ENCODE data around the gene TCF4. TPM values are rescaled to one million over a fixed set of nuclear protein-coding genes. Genes with fewer than 3 reads are reported as not detected.

TCF4 gene
- polyA plus RNA-seq, 1 of the 3 experiments (the other 2 are of a cell fraction) = 39.1 TPM

DNA sequence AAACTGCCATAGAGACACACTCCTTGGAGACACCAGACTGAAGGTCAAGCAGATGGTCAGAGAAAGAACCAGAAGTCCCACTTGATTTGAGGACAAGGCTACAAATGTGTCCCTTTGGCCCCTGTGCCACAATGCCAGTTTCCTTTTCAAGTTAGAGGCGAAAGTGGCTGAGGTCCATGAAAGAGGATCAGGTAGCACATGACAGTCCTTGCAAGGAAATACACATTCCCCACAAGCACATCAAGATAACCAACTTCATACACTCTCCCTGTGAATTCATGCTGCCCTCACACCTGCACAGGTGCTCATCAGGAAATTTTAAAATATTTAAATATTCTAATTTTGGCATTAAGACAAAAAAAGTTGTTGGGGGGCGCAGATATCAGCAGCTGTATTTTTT is 218.6 kb downstream of the TCF4 start:
- Histone ChIP-seq H3K27ac (ENCODE audit: low read depth in 2 of 2, low read length in 1 of 2) (no peak overlapping the region), H4K20me1 (ENCODE audit: insufficient read depth) (no peaks in the 10 kb centered on the region), H3K4me3 (ENCODE audit: low read depth in 2 of 2, low read length in 1 of 2) (no peak overlapping the region), H3K9ac (no peak overlapping the region), H3K4me2 (no peak overlapping the region), H3K4me1 (ENCODE audit: control insufficient read depth in 1 of 2, insufficient read depth in 2 of 2, low read depth in 1 of 2, low read length in 1 of 2) (no peaks in the 10 kb centered on the region; a peak in 1 of 4 replicates), H3K27me3 (ENCODE audit: insufficient read depth) (no peaks in the 10 kb centered on the region), H3K9me2 (no peaks in the 10 kb centered on the region), H3K9me3 (no peaks in the 10 kb centered on the region), H3K36me3 (replicated peaks in 1 of 2; ENCODE audit: control insufficient read depth in 1 of 2, insufficient read depth in 2 of 2, low read length in 1 of 2) (peaks cover 0 to 17% of the 10 kb centered on the region in 2 experiments), H2AFZ (ENCODE audit: low read depth) (no peak overlapping the region), H3K79me2 (ENCODE audit: insufficient read depth) (peaks cover 54% of the 10 kb centered on the region), H3F3A (replicated peaks; ENCODE audit: insufficient read depth) (no peaks in the 10 kb centered on the region)
- ChIA-PET CTCF (no interaction called here), POLR2A (no interaction called here)
- TF ChIP-seq GABPA (IDR thresholded peaks at IDR 0.05; ENCODE audit: low read depth) (no peak), SIN3A (IDR thresholded peaks at IDR 0.05; ENCODE audit: borderline replicate concordance, low read depth, low read length) (no peak), CHD2 (IDR thresholded peaks at IDR 0.05; ENCODE audit: low read length, partially characterized antibody) (no peak), FOSL2 (IDR thresholded peaks at IDR 0.05; ENCODE audit: borderline replicate concordance, low read depth) (no peak), SMC3 (IDR thresholded peaks at IDR 0.05; ENCODE audit: low read depth, low read length) (no peak), YY1 (IDR thresholded peaks at IDR 0.05; ENCODE audit: low read depth) (no peak), RCOR1 (IDR thresholded peaks at IDR 0.05; ENCODE audit: low read length) (no peak)
- TF ChIP-seq, protein P1, sequence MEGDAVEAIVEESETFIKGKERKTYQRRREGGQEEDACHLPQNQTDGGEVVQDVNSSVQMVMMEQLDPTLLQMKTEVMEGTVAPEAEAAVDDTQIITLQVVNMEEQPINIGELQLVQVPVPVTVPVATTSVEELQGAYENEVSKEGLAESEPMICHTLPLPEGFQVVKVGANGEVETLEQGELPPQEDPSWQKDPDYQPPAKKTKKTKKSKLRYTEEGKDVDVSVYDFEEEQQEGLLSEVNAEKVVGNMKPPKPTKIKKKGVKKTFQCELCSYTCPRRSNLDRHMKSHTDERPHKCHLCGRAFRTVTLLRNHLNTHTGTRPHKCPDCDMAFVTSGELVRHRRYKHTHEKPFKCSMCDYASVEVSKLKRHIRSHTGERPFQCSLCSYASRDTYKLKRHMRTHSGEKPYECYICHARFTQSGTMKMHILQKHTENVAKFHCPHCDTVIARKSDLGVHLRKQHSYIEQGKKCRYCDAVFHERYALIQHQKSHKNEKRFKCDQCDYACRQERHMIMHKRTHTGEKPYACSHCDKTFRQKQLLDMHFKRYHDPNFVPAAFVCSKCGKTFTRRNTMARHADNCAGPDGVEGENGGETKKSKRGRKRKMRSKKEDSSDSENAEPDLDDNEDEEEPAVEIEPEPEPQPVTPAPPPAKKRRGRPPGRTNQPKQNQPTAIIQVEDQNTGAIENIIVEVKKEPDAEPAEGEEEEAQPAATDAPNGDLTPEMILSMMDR (IDR thresholded peaks at IDR 0.05) = no peak
- TF ChIP-seq, protein P2, sequence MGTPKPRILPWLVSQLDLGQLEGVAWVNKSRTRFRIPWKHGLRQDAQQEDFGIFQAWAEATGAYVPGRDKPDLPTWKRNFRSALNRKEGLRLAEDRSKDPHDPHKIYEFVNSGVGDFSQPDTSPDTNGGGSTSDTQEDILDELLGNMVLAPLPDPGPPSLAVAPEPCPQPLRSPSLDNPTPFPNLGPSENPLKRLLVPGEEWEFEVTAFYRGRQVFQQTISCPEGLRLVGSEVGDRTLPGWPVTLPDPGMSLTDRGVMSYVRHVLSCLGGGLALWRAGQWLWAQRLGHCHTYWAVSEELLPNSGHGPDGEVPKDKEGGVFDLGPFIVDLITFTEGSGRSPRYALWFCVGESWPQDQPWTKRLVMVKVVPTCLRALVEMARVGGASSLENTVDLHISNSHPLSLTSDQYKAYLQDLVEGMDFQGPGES (IDR thresholded peaks at IDR 0.05; ENCODE audit: low read depth, low read length) = no peak
- no peak for DNase-seq
- WGBS (ENCODE audit: low lambda C conversion rate) = 98% methylated on average over 2 of the region's 2 CpGs

DNA sequence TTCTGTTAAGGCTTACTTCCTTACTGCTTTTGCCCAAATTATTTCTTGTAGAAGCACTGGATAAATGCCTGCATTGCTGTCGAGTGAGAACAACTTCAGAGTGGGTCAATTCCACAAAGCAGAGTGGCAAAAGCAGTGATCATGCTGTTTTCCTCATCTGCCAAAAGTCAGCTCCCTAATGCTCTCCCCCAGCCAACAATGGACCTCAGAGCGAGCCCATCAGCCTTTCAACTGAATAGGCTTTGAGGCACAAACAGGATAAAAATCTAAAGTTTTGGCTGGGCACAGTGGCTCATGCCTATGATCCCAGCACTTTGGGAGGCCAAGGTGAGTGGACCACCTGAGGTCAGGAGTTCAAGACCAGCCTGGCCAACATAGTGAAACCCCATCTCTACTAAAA is 222.7 kb downstream of the TCF4 start:
- Histone ChIP-seq H3K27me3 (ENCODE audit: insufficient read depth) (no peaks in the 10 kb centered on the region), H2AFZ (ENCODE audit: low read depth) (no peak overlapping the region), H3K9me3 (no peaks in the 10 kb centered on the region), H3K36me3 (replicated peaks in 1 of 2; ENCODE audit: control insufficient read depth in 1 of 2, insufficient read depth in 2 of 2, low read length in 1 of 2) (peaks cover 0 to 9% of the 10 kb centered on the region in 2 experiments), H3K4me3 (ENCODE audit: low read depth in 2 of 2, low read length in 1 of 2) (no peak overlapping the region), H3K9me2 (no peaks in the 10 kb centered on the region), H3F3A (replicated peaks; ENCODE audit: insufficient read depth) (no peaks in the 10 kb centered on the region), H3K9ac (no peak overlapping the region), H3K27ac (ENCODE audit: low read depth in 2 of 2, low read length in 1 of 2) (no peak overlapping the region), H4K20me1 (ENCODE audit: insufficient read depth) (no peaks in the 10 kb centered on the region), H3K4me1 (ENCODE audit: control insufficient read depth in 1 of 2, insufficient read depth in 2 of 2, low read depth in 1 of 2, low read length in 1 of 2) (peaks cover 0 to 2% of the 10 kb centered on the region in 2 experiments; a peak in 2 of 4 replicates), H3K4me2 (no peak overlapping the region), H3K79me2 (ENCODE audit: insufficient read depth) (peaks cover 33% of the 10 kb centered on the region; the same call in 1 of the 2 replicates)
- 94% methylated on average over 2 of the region's 2 CpGs for WGBS (ENCODE audit: low lambda C conversion rate)
- no peak for TF ChIP-seq RAD21 (IDR thresholded peaks at IDR 0.05; ENCODE audit: low read length)
- TF ChIP-seq, protein P3, sequence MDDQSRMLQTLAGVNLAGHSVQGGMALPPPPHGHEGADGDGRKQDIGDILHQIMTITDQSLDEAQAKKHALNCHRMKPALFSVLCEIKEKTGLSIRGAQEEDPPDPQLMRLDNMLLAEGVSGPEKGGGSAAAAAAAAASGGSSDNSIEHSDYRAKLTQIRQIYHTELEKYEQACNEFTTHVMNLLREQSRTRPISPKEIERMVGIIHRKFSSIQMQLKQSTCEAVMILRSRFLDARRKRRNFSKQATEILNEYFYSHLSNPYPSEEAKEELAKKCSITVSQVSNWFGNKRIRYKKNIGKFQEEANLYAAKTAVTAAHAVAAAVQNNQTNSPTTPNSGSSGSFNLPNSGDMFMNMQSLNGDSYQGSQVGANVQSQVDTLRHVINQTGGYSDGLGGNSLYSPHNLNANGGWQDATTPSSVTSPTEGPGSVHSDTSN (IDR thresholded peaks at IDR 0.05) = no peak
- TF ChIP-seq EZH2phosphoT487 (IDR thresholded peaks at IDR 0.05; ENCODE audit: borderline replicate concordance, low read depth) = no peak
- TF ChIP-seq TEAD4 (IDR thresholded peaks at IDR 0.05; ENCODE audit: borderline replicate concordance, insufficient read depth) = no peak
- TF ChIP-seq ELF1 (IDR thresholded peaks at IDR 0.05) = no peak
- no peak for TF ChIP-seq RCOR1 (IDR thresholded peaks at IDR 0.05; ENCODE audit: low read length)
- ChIA-PET CTCF (interaction anchor here (0.6 kb wide), 1 partner anchor 406 kb away, joined by 3 read pairs; no protein-coding TSS in a partner anchor), POLR2A (no interaction called here)
- no peak for DNase-seq
